H1 (cell line): ENCODE measurements around the gene EIF1AX. TPM values are rescaled to one million over a fixed set of nuclear protein-coding genes. Genes with fewer than 3 reads are reported as not detected.

Experiments
- CTCF ChIA-PET: fragments of 300-600 bp; sonication (Branson Sonifier 250); formaldehyde crosslinking; loops from one replicate; lab custom pipeline; 2021; ENCODE audit not compliant: partially characterized antibody; lab: Charles Lee
- POLR2A ChIA-PET: fragments of 300-600 bp; sonication (Branson Sonifier 250); formaldehyde crosslinking; loops from one replicate; lab custom pipeline; 2021; ENCODE audit warnings: inconsistent platforms; ENCODE audit not compliant: partially characterized antibody; lab: Charles Lee
- DNase-seq, 2 experiments: peaks; one replicate each; pipeline versions ENCODE4 v3.0.0 to v3.0.0-alpha.2; 2010 to 2022; ENCODE audit warnings: low spot score in 2 of 2, low read depth in 1 of 2, mixed read lengths in 1 of 2
- FAIRE-seq: peaks from 2 replicates; lab custom pipeline; 2011; peaks lifted over from hg19 to GRCh38; lab: Jason Lieb, UNC
- H2AFZ ChIP-seq: 2 replicates; pipeline ENCODE4 v1.8.1; 2012; ENCODE audit warnings: low read length, inconsistent platforms
- H2AK5ac ChIP-seq: 2 replicates; pipeline ENCODE4 v1.6.1; 2013; ENCODE audit warnings: low read depth, low read length
- H2BK120ac ChIP-seq: replicated peaks from 2 replicates; pipeline ENCODE3; 2013; ENCODE audit warnings: low read depth, low read length, inconsistent platforms
- H2BK12ac ChIP-seq: 2 replicates; pipeline ENCODE4 v1.6.1; 2013; ENCODE audit warnings: low read depth, low read length
- H2BK15ac ChIP-seq: 2 replicates; pipeline ENCODE4 v1.6.1; 2013; ENCODE audit warnings: low read length
- H2BK20ac ChIP-seq: 2 replicates; pipeline ENCODE4 v1.6.1; 2013; ENCODE audit warnings: low read length
- H2BK5ac ChIP-seq: 2 replicates; pipeline ENCODE4 v1.6.1; 2013; ENCODE audit warnings: low read depth, low read length
- H3K14ac ChIP-seq: 2 replicates; pipeline ENCODE4 v1.6.1; 2013; ENCODE audit warnings: inconsistent platforms; ENCODE audit not compliant: insufficient read length
- H3K18ac ChIP-seq: 2 replicates; pipeline ENCODE4 v1.6.1; 2013; ENCODE audit warnings: low read length; ENCODE audit errors: extremely low read depth
- H3K23ac ChIP-seq: 2 replicates; pipeline ENCODE4 v1.6.1; 2013; ENCODE audit warnings: inconsistent platforms; ENCODE audit not compliant: insufficient read length
- H3K23me2 ChIP-seq: 2 replicates; pipeline ENCODE4 v1.6.1; 2013; ENCODE audit warnings: low read depth, low read length
- H3K27ac ChIP-seq: 2 replicates; pipeline ENCODE4 v1.6.1; 2011; ENCODE audit warnings: low read depth, low read length, inconsistent platforms
- H3K27me3 ChIP-seq, 4 experiments: replicated peaks in 1 of 4; 1 replicate in 1 of 4; 2 replicates in 3 of 4; pipeline versions ENCODE4 v1.6.1 to v1.8.1; 2011 to 2013; ENCODE audit warnings: low read length in 3 of 4, mild to moderate bottlenecking in 3 of 4, inconsistent platforms in 2 of 4, mixed read lengths in 2 of 4, moderate library complexity in 1 of 4; ENCODE audit not compliant: control insufficient read depth in 3 of 4, insufficient read depth in 3 of 4; ENCODE audit errors: extremely low read depth in 1 of 4
- H3K36me3 ChIP-seq, 4 experiments: 2 replicates each; pipeline versions ENCODE4 v1.6.1 to v1.8.1; 2011 to 2013; ENCODE audit warnings: mild to moderate bottlenecking in 4 of 4, low read length in 3 of 4, moderate library complexity in 2 of 4, control low read depth in 1 of 4, inconsistent platforms in 1 of 4; ENCODE audit not compliant: insufficient read depth in 4 of 4, control insufficient read depth in 2 of 4
- H3K4ac ChIP-seq: replicated peaks from 2 replicates; pipeline ENCODE3; 2013; ENCODE audit warnings: low read length, low read depth, mixed read lengths, inconsistent platforms; ENCODE audit not compliant: insufficient read length
- H3K4me1 ChIP-seq, 4 experiments: replicated peaks in 1 of 4; 1 replicate in 1 of 4; 2 replicates in 3 of 4; pipeline versions ENCODE4 v1.6.1 to v1.8.1; 2011 to 2013; ENCODE audit warnings: low read length in 3 of 4, inconsistent platforms in 2 of 4, mixed read lengths in 1 of 4; ENCODE audit not compliant: insufficient read depth in 4 of 4, control insufficient read depth in 3 of 4
- H3K4me2 ChIP-seq, 2 experiments: 2 replicates each; pipeline versions ENCODE4 v1.6.1 to v1.8.1; 2011 to 2013; ENCODE audit warnings: low read depth in 2 of 2, low read length in 2 of 2, control low read depth in 1 of 2, inconsistent platforms in 1 of 2, mild to moderate bottlenecking in 1 of 2; ENCODE audit not compliant: insufficient read depth in 1 of 2
- H3K4me3 ChIP-seq, 4 experiments: fragments of 200-600, 300-600 bp in 1 of 4; sonication (generic), shearing (Covaris generic), sonication (Bioruptor Twin) in 1 of 4; 2 replicates each; pipeline versions ENCODE4 v1.5.1 to v1.8.1; 2011 to 2016; ENCODE audit warnings: low read length in 4 of 4, low read depth in 3 of 4, control low read depth in 2 of 4, inconsistent platforms in 2 of 4, mild to moderate bottlenecking in 2 of 4, mixed read lengths in 1 of 4, moderate library complexity in 1 of 4; ENCODE audit not compliant: insufficient read depth in 2 of 4; ENCODE audit errors: extremely low read depth in 1 of 4
- H3K56ac ChIP-seq: replicated peaks from 2 replicates; pipeline ENCODE3; 2013; ENCODE audit warnings: low read depth, mild to moderate bottlenecking, mixed read lengths, low read length, inconsistent platforms; ENCODE audit not compliant: insufficient read length
- H3K79me1 ChIP-seq: 2 replicates; pipeline ENCODE4 v1.6.1; 2013; ENCODE audit warnings: low read depth, low read length, control low read depth
- H3K79me2 ChIP-seq, 2 experiments: 2 replicates each; pipeline versions ENCODE4 v1.6.1 to v1.8.1; 2012 to 2013; ENCODE audit warnings: low read length in 2 of 2, mild to moderate bottlenecking in 2 of 2, inconsistent platforms in 1 of 2; ENCODE audit not compliant: insufficient read depth in 2 of 2, control insufficient read depth in 1 of 2
- H3K9ac ChIP-seq, 4 experiments: replicated peaks in 1 of 4; 1 replicate in 1 of 4; 2 replicates in 3 of 4; pipeline versions ENCODE4 v1.6.1 to v1.8.1; 2011 to 2013; ENCODE audit warnings: low read depth in 3 of 4, low read length in 3 of 4, control low read depth in 2 of 4, mild to moderate bottlenecking in 2 of 4, moderate library complexity in 2 of 4, inconsistent platforms in 1 of 4; ENCODE audit errors: extremely low read depth in 1 of 4
- H3K9me3 ChIP-seq, 2 experiments: 2 replicates each; pipeline versions ENCODE4 v1.6.1 to v1.8.1; 2012 to 2013; ENCODE audit warnings: mild to moderate bottlenecking in 2 of 2, moderate library complexity in 2 of 2, control low read depth in 1 of 2, inconsistent platforms in 1 of 2, low read depth in 1 of 2, low read length in 1 of 2, mixed read lengths in 1 of 2; ENCODE audit not compliant: insufficient read depth in 2 of 2
- H4K20me1 ChIP-seq, 2 experiments: replicated peaks in 1 of 2; 2 replicates each; pipeline versions ENCODE3 to v1.8.1; 2011 to 2013; ENCODE audit warnings: inconsistent platforms in 2 of 2, low read length in 2 of 2, mild to moderate bottlenecking in 1 of 2; ENCODE audit not compliant: insufficient read depth in 2 of 2, control insufficient read depth in 1 of 2
- H4K5ac ChIP-seq: 2 replicates; pipeline ENCODE4 v1.6.1; 2013; ENCODE audit warnings: low read length, low read depth, mixed read lengths, inconsistent platforms; ENCODE audit not compliant: insufficient read length
- H4K8ac ChIP-seq: 2 replicates; pipeline ENCODE4 v1.8.0; 2013; ENCODE audit warnings: mild to moderate bottlenecking, moderate library complexity, low read length, inconsistent platforms; ENCODE audit not compliant: insufficient read depth; ENCODE audit errors: extremely low read depth
- H4K91ac ChIP-seq: replicated peaks from 2 replicates; pipeline ENCODE3; 2013; ENCODE audit warnings: low read length, mixed read lengths, inconsistent platforms; ENCODE audit not compliant: insufficient read length
- CBX8 ChIP-seq: fragments of 300-800, 300-1000 bp; sonication (generic); IDR thresholded peaks from 2 replicates; pipeline ENCODE4 v1.7.1; 2016; ENCODE audit warnings: low read depth, low read length, borderline replicate concordance
- CEBPB ChIP-seq: IDR thresholded peaks from 2 replicates; pipeline ENCODE4 v1.6.1; 2012; ENCODE audit warnings: low read depth, low read length
- EZH2 ChIP-seq: fragments of 200-600 bp; sonication (generic); IDR thresholded peaks from 2 replicates; pipeline ENCODE4 v1.7.1; 2012; ENCODE audit warnings: low read depth, mild to moderate bottlenecking, moderate library complexity, low read length, inconsistent platforms; ENCODE audit not compliant: severe bottlenecking
- YY1 ChIP-seq: IDR thresholded peaks from 2 replicates; pipeline ENCODE4 v1.6.1; 2011; ENCODE audit warnings: low read depth, mild to moderate bottlenecking, low read length
- WGBS, 2 experiments: shearing (Covaris generic) in 1 of 2; methylation state at CpG; one replicate each; pipeline versions ENCODE4 v1.1.6 to v1.1.7; 2013 to 2015; ENCODE audit warnings: low lambda C conversion rate in 2 of 2, mixed read lengths in 2 of 2, inconsistent platforms in 1 of 2, low coverage in 1 of 2, missing lambda C conversion rate in 1 of 2; ENCODE audit not compliant: insufficient replicate concordance in 2 of 2, insufficient coverage in 1 of 2, insufficient read length in 1 of 2; ENCODE audit errors: extremely low coverage in 1 of 2, missing lambda C conversion rate in 1 of 2; 5-methylcytosine and 5-hydroxymethylcytosine counted together
- polyA plus RNA-seq, 7 experiments: library from polyadenylated mRNA; depleted of rRNA in 3 of 7; stranded (reverse) in 5 of 7; unstranded in 2 of 7; fragments of >200 nt in 5 of 7; fragments of 200-250 nt in 2 of 7; gene quantifications; 1 replicate in 5 of 7; 2 replicates in 1 of 7; 4 replicates in 1 of 7; pipeline versions ENCODE4 v1.2.1 to v1.2.3, GENCODE V29; 2011 to 2013; ENCODE audit warnings: missing spikeins in 2 of 7, mixed read lengths in 2 of 7
- total RNA-seq: library from RNA; stranded (reverse); fragmentation: NEBNext Ultra II Directional; extraction: Animal tissue kit (Norgen Biotek cat#: 25700); gene quantifications from 2 replicates; pipeline ENCODE4 v1.2.1, GENCODE V29; 2021
- TF ChIP-seq, protein P1 (sequence below): IDR thresholded peaks from 2 replicates; pipeline ENCODE4 v1.6.1; 2011; ENCODE audit warnings: low read length, improper control_type of control experiment

Gene EIF1AX
- total and polyA plus RNA-seq, 2 of the 8 experiments (the other 6 are each of a cell fraction or from before 2014, with no cell fraction given) = 34.0 to 175 TPM

- H2BK5ac ChIP-seq = no peak overlapping the region
- H3K18ac ChIP-seq = no peak overlapping the region
- no peaks in the 10 kb centered on the region for H3K4me1 ChIP-seq
- H2BK15ac ChIP-seq = no peak overlapping the region
- no peak overlapping the region for H2BK20ac ChIP-seq
- no peak overlapping the region for H3K4ac ChIP-seq
- H4K91ac ChIP-seq = no peak overlapping the region
- H4K5ac ChIP-seq = no peak overlapping the region
- no peak for DNase-seq
- no peak overlapping the region for H3K9ac ChIP-seq
- peaks cover 3 to 5% of the 10 kb centered on the region in 2 experiments for H4K20me1 ChIP-seq
- no peak overlapping the region for H3K4me3 ChIP-seq
- H3K79me2 ChIP-seq = peaks cover 6 to 33% of the 10 kb centered on the region in 2 experiments
- H3K27me3 ChIP-seq = no peaks in the 10 kb centered on the region
- no peak for FAIRE-seq
- no peak overlapping the region for H2BK120ac ChIP-seq
- no peaks in the 10 kb centered on the region for H3K23me2 ChIP-seq
- POLR2A ChIA-PET = interaction anchor here (0.7 to 1.6 kb wide), 3 partner anchors 8 to 37 kb away, joined by 3 to 5 read pairs (median 3); no protein-coding TSS in a partner anchor
- H3K23ac ChIP-seq = no peak overlapping the region
- peaks cover 0 to 23% (median 1%) of the 10 kb centered on the region in 4 experiments; a peak in 3 of 8 replicates for H3K36me3 ChIP-seq
- H2AK5ac ChIP-seq = no peak overlapping the region
- TF ChIP-seq CBX8 (no peak), EZH2 (no peak), YY1 (no peak), CEBPB (no peak)
- TF ChIP-seq, protein P1, sequence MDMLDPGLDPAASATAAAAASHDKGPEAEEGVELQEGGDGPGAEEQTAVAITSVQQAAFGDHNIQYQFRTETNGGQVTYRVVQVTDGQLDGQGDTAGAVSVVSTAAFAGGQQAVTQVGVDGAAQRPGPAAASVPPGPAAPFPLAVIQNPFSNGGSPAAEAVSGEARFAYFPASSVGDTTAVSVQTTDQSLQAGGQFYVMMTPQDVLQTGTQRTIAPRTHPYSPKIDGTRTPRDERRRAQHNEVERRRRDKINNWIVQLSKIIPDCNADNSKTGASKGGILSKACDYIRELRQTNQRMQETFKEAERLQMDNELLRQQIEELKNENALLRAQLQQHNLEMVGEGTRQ = no peak
- TF ChIP-seq, all 59 proteins: peak for 0
- Histone ChIP-seq H4K8ac (no peak overlapping the region), H2BK12ac (no peak overlapping the region), H3K56ac (no peak overlapping the region), H2AFZ (no peak overlapping the region), H3K9me3 (no peaks in the 10 kb centered on the region), H3K4me2 (no peak overlapping the region), H3K14ac (no peak overlapping the region), H3K79me1 (no peaks in the 10 kb centered on the region), H3K27ac (no peak overlapping the region)
- WGBS, 2 experiments = 77% methylated on average over 4 of the region's 6 CpGs; no CpG with 5 or more reads in 1 of the 2 experiments
- CTCF ChIA-PET = no interaction called here
These were observed 1.5 kb upstream of the EIF1AX start for GRCh38 chrX:20143111-20143510.
